HCT116 (cell line): ENCODE measurements around the gene ZRANB1.

Experiments
- EZH2 ChIP-seq: fragments of 200-600 bp; sonication (generic); IDR thresholded peaks from 2 replicates; pipeline ENCODE4 v1.6.1; 2017; ENCODE audit warnings: antibody characterized with exemption, mixed run types
- EZH2phosphoT487 ChIP-seq: fragments of 200-600 bp; IDR thresholded peaks from 2 replicates; pipeline ENCODE4 v1.6.1; 2018; ENCODE audit warnings: antibody characterized with exemption, borderline replicate concordance
- JUND ChIP-seq: IDR thresholded peaks from 2 replicates; pipeline ENCODE4 v1.6.1; 2012
- POLR2A ChIP-seq: IDR thresholded peaks from 2 replicates; pipeline ENCODE4 v1.7.0; 2011; ENCODE audit warnings: borderline replicate concordance; ENCODE audit not compliant: insufficient read depth, insufficient read length; ENCODE audit errors: extremely low read depth
- POLR2AphosphoS5 ChIP-seq: IDR thresholded peaks from 2 replicates; pipeline ENCODE4 v1.6.1; 2011; ENCODE audit warnings: mild to moderate bottlenecking, low read depth, low read length, moderate library complexity
- RAD21 ChIP-seq: IDR thresholded peaks from 2 replicates; pipeline ENCODE4 v1.6.1; 2012; ENCODE audit warnings: low read depth, mild to moderate bottlenecking
- SIN3A ChIP-seq: IDR thresholded peaks from 2 replicates; pipeline ENCODE4 v1.6.1; 2012; ENCODE audit warnings: low read depth
- SP1 ChIP-seq: IDR thresholded peaks from 2 replicates; pipeline ENCODE4 v1.6.1; 2012; ENCODE audit warnings: low read depth
- TCF7L2 ChIP-seq: IDR thresholded peaks from 2 replicates; pipeline ENCODE4 v1.7.0; 2011; ENCODE audit warnings: borderline replicate concordance, inconsistent platforms; ENCODE audit not compliant: insufficient read depth, insufficient read length; ENCODE audit errors: extremely low read depth
- TF ChIP-seq, protein P1 (sequence below), 3 experiments: fragments of 200-600 bp in 1 of 3; sonication (generic) in 1 of 3; IDR thresholded peaks in 2 of 3; conservative IDR thresholded peaks in 1 of 3; 2 replicates each; pipeline ENCODE4 v1.5.1; 2012 to 2017; ENCODE audit warnings: low read depth in 2 of 3, low read length in 2 of 3, antibody characterized with exemption in 1 of 3, borderline replicate concordance in 1 of 3, control low read depth in 1 of 3, mild to moderate bottlenecking in 1 of 3, mixed read lengths in 1 of 3, mixed run types in 1 of 3, moderate library complexity in 1 of 3; ENCODE audit not compliant: insufficient read depth in 1 of 3

DNA sequence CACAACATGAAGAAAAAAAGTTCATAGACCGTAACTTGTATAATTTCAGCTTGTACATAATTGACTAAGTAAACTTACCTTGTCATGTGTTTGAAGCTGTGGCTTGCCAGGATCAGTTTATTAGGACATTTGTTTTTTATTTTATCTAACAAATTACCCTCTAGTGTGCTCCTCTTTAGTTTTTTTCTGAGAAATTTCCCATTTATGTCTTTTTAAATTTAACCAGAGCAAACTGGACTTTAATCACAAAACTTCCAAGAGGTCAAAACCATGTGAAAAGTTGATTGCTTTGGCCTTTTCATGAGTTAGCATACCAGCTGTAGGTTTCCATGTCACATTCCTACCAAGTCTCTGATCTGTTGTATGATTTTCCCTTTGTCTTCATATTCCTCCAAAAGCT is 42.5 kb downstream of the ZRANB1 start:
- no peak for TF ChIP-seq RAD21
- no peak for TF ChIP-seq SIN3A
- TF ChIP-seq TCF7L2: no peak
- TF ChIP-seq, protein P1, sequence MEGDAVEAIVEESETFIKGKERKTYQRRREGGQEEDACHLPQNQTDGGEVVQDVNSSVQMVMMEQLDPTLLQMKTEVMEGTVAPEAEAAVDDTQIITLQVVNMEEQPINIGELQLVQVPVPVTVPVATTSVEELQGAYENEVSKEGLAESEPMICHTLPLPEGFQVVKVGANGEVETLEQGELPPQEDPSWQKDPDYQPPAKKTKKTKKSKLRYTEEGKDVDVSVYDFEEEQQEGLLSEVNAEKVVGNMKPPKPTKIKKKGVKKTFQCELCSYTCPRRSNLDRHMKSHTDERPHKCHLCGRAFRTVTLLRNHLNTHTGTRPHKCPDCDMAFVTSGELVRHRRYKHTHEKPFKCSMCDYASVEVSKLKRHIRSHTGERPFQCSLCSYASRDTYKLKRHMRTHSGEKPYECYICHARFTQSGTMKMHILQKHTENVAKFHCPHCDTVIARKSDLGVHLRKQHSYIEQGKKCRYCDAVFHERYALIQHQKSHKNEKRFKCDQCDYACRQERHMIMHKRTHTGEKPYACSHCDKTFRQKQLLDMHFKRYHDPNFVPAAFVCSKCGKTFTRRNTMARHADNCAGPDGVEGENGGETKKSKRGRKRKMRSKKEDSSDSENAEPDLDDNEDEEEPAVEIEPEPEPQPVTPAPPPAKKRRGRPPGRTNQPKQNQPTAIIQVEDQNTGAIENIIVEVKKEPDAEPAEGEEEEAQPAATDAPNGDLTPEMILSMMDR (IDR thresholded peaks at IDR 0.05 in 2 of 3, conservative IDR thresholded peaks at IDR 0.05 in 1 of 3; ENCODE audit: borderline replicate concordance in 1 of 3, insufficient read depth in 1 of 3, low read depth in 2 of 3, low read length in 2 of 3): no peak
- no peak for TF ChIP-seq EZH2
- no peak for TF ChIP-seq POLR2A
- TF ChIP-seq SP1: no peak
- TF ChIP-seq JUND: no peak
- TF ChIP-seq POLR2AphosphoS5: no peak
- no peak for TF ChIP-seq EZH2phosphoT487
